SK-N-SH treated with all-trans-retinoic acid at 6 μM for 48 hours (cell line): ENCODE measurements around the gene MIR17HG.

Experiments used
- ATAC-seq: fragments of 200-7000 bp; cut with Tn5 transposase; 3 replicates; pipeline ENCODE4 v1.9.1; 2020; ENCODE audit warnings: mild to moderate bottlenecking, moderate library complexity
- CSDC2 ChIP-seq: fragments of 250-450 bp; sonication (Bioruptor Pico); IDR thresholded peaks from 2 replicates; pipeline ENCODE4 v1.5.0; 2020; ENCODE audit warnings: mild to moderate bottlenecking, moderate library complexity
- ESRRG ChIP-seq: fragments of 250-450 bp; sonication (Bioruptor Pico); IDR thresholded peaks from 2 replicates; pipeline ENCODE4 v1.6.1; 2021; ENCODE audit warnings: mild to moderate bottlenecking
- ISL1 ChIP-seq: fragments of 250-450 bp; sonication (Bioruptor Pico); IDR thresholded peaks from 2 replicates; pipeline ENCODE4 v2.1.2; 2022; ENCODE audit warnings: mild to moderate bottlenecking, moderate library complexity
- OSR1 ChIP-seq: fragments of 250-450 bp; sonication (Bioruptor Pico); IDR thresholded peaks from 2 replicates; pipeline ENCODE4 v1.8.0; 2022; ENCODE audit warnings: moderate library complexity, mild to moderate bottlenecking, inconsistent platforms
- PPARA ChIP-seq: fragments of 250-450 bp; sonication (Bioruptor Pico); IDR thresholded peaks from 2 replicates; pipeline ENCODE4 v1.5.0; 2020; ENCODE audit warnings: mild to moderate bottlenecking, borderline replicate concordance
- RARB ChIP-seq: fragments of 250-450 bp; sonication (Bioruptor Pico); IDR thresholded peaks from 2 replicates; pipeline ENCODE4 v1.8.0; 2021; ENCODE audit warnings: mild to moderate bottlenecking, moderate library complexity
- TOX ChIP-seq: fragments of 250-450 bp; sonication (Bioruptor Pico); IDR thresholded peaks from 2 replicates; pipeline ENCODE4 v1.8.0; 2021; ENCODE audit warnings: mild to moderate bottlenecking, moderate library complexity, borderline replicate concordance
- ZC3H10 ChIP-seq: fragments of 250-450 bp; sonication (Bioruptor Pico); IDR thresholded peaks from 2 replicates; pipeline ENCODE4 v1.5.1; 2021; ENCODE audit warnings: mild to moderate bottlenecking, moderate library complexity
- ZFP30 ChIP-seq: fragments of 450-650 bp; formaldehyde crosslinking; IDR thresholded peaks from 2 replicates; pipeline ENCODE4 v1.5.0; 2022; ENCODE audit warnings: mild to moderate bottlenecking, moderate library complexity
- ZNF565 ChIP-seq: fragments of 450-650 bp; formaldehyde crosslinking; conservative IDR thresholded peaks from 2 replicates; pipeline ENCODE4 v1.5.0; 2020; ENCODE audit warnings: low read depth, mild to moderate bottlenecking, moderate library complexity
- ZNF70 ChIP-seq: fragments of 450-650 bp; formaldehyde crosslinking; IDR thresholded peaks from 2 replicates; pipeline ENCODE4 v1.5.0; 2020; ENCODE audit warnings: mild to moderate bottlenecking, moderate library complexity
- ZNF8 ChIP-seq: fragments of 450-650 bp; formaldehyde crosslinking; IDR thresholded peaks from 2 replicates; pipeline ENCODE4 v1.5.0; 2020; ENCODE audit warnings: mild to moderate bottlenecking, moderate library complexity
- TF ChIP-seq, protein P1 (sequence below): fragments of 250-450 bp; sonication (Bioruptor Pico); IDR thresholded peaks from 2 replicates; pipeline ENCODE4 v1.8.0; 2020; ENCODE audit warnings: mild to moderate bottlenecking, moderate library complexity, borderline replicate concordance
- TF ChIP-seq, protein P2 (sequence below): fragments of 250-450 bp; sonication (Bioruptor Pico); IDR thresholded peaks from 2 replicates; pipeline ENCODE4 v1.5.1; 2021; ENCODE audit warnings: mild to moderate bottlenecking, moderate library complexity
- TF ChIP-seq, protein P3 (sequence below): fragments of 250-450 bp; sonication (Bioruptor Pico); IDR thresholded peaks from 2 replicates; pipeline ENCODE4 v1.5.1; 2020; ENCODE audit warnings: low read depth, mild to moderate bottlenecking, moderate library complexity
- TF ChIP-seq, protein P4 (sequence below): fragments of 250-450 bp; sonication (Bioruptor Pico); IDR thresholded peaks from 2 replicates; pipeline ENCODE4 v1.5.0; 2020; ENCODE audit warnings: mild to moderate bottlenecking, moderate library complexity

Gene MIR17HG

DNA sequence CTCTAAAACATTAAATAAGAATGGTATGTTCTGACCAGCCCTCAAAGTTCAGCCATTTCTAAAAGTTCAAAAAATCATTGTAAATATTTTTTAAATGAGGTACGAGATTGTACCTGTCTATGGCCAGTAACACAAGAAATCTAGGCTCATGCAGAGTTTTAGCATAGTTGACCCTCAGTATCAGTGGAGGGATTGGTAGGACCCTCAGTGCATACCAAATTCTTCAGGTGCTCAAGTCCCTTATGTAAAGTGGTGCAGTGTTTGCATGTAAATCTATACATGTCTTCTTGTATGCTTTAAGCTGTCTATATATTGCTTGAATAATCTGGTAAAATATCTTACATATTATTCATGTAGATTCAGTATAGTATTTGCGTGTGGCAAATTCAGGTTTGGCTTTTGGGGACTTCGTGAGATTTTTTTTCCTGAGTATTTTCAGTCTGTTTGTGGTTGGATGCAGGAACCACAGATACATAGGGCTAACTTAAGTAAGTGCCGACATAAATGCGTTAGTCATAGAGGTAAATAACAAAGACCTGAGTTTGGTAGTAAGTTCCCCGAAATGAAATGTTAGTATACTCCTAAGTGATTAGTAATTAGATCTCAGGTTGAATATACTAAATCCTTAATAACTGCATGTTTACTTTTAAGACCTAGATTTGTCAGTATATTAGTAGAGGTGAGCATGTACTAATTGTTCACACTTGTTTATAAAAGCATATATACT, 7.8 kb downstream of the MIR17HG start:
- TF ChIP-seq ZC3H10 (no peak), ISL1 (CRISPR knock-in tag) (no peak), ZNF8 (CRISPR knock-in tag) (no peak), CSDC2 (CRISPR knock-in tag) (no peak), PPARA (CRISPR knock-in tag) (no peak)
- TF ChIP-seq, protein P1, sequence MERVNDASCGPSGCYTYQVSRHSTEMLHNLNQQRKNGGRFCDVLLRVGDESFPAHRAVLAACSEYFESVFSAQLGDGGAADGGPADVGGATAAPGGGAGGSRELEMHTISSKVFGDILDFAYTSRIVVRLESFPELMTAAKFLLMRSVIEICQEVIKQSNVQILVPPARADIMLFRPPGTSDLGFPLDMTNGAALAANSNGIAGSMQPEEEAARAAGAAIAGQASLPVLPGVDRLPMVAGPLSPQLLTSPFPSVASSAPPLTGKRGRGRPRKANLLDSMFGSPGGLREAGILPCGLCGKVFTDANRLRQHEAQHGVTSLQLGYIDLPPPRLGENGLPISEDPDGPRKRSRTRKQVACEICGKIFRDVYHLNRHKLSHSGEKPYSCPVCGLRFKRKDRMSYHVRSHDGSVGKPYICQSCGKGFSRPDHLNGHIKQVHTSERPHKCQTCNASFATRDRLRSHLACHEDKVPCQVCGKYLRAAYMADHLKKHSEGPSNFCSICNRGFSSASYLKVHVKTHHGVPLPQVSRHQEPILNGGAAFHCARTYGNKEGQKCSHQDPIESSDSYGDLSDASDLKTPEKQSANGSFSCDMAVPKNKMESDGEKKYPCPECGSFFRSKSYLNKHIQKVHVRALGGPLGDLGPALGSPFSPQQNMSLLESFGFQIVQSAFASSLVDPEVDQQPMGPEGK (CRISPR knock-in tag) = no peak
- ATAC-seq = no peak

DNA sequence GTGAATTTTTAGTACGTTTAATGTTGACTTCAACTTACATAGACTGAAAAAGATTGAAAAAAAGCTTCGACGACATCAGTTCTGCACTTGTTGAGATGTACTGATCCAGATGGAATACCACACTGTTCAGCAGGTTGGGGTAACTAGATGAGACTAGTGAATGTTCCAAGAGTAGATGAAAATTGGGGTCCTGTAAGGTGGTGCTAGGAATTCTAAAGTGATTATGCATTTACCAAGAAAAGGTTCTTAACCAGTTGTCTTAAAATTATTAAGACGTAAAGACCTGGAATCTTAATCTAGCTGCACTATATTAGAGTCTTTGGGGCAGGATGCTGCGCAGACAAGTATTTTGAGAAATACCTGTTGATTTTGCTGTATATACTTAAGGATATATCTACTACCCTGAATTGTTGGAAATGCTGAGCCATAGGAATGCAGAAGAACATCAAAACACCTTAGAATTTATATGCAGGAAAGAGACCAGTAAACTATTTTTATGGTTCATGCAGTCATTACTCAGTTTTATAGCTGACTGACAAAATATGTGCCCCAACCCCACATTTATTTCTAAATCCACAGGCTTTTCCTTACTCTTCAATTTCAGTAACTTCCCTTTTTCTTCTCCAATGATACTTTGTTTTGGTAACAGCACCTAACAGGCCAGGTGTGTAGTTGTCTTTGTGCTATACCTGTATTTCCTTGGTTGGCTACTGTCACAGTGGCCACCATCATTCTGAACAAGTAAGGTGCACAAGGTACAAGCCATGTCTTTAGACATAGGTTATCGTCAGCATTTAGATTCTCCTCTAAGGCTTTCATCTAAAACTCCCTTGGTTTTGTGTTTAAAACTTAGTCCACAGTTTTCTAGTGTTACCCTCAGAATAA, 8.6 kb downstream of the MIR17HG start:
- ATAC-seq = no peak
- no peak for TF ChIP-seq TOX (CRISPR knock-in tag)
- TF ChIP-seq, protein P1 (CRISPR knock-in tag) = no peak
- TF ChIP-seq, protein P2, sequence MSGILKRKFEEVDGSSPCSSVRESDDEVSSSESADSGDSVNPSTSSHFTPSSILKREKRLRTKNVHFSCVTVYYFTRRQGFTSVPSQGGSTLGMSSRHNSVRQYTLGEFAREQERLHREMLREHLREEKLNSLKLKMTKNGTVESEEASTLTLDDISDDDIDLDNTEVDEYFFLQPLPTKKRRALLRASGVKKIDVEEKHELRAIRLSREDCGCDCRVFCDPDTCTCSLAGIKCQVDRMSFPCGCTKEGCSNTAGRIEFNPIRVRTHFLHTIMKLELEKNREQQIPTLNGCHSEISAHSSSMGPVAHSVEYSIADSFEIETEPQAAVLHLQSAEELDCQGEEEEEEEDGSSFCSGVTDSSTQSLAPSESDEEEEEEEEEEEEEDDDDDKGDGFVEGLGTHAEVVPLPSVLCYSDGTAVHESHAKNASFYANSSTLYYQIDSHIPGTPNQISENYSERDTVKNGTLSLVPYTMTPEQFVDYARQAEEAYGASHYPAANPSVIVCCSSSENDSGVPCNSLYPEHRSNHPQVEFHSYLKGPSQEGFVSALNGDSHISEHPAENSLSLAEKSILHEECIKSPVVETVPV = no peak
- TF ChIP-seq, protein P3, sequence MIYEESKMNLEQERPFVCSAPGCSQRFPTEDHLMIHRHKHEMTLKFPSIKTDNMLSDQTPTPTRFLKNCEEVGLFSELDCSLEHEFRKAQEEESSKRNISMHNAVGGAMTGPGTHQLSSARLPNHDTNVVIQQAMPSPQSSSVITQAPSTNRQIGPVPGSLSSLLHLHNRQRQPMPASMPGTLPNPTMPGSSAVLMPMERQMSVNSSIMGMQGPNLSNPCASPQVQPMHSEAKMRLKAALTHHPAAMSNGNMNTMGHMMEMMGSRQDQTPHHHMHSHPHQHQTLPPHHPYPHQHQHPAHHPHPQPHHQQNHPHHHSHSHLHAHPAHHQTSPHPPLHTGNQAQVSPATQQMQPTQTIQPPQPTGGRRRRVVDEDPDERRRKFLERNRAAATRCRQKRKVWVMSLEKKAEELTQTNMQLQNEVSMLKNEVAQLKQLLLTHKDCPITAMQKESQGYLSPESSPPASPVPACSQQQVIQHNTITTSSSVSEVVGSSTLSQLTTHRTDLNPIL = no peak
- TF ChIP-seq ISL1 (CRISPR knock-in tag) = no peak
- TF ChIP-seq ESRRG (CRISPR knock-in tag) = no peak
- no peak for TF ChIP-seq ZC3H10
- no peak for TF ChIP-seq ZFP30
- TF ChIP-seq ZNF565 = no peak

DNA sequence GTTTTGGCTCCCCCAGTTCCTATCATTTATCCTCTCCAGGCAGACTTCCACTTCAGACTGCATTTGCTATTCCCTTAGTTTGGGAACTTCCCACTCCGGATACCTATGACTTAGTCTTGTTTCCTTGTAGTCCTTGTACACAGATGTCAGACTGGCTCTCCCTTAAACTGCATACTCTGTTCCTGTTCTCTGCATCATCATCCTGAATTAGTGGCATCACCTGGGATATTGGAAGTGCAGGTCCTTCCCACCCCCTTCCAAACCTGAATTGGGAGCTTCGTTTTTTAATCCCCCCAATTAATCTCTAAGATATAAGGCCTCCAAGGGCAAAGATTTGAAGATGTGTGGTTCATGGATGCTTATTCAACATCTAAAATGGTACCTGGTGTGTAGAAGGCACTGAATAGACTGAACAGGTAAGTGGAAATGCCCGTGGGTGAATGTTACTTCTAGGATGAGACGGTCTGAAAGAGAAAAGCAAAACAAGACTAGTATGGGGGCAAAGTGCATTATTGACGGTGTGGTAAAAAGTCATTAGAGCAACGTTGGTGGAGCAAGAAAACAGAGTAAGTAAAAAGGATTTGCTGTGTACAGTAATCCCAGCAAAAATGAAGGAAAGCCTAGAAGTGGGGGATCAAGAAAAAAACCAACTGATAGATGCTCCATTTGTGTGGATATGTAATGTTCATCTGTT, 9.6 kb downstream of the MIR17HG start:
- TF ChIP-seq ISL1 (CRISPR knock-in tag) = no peak
- no peak for TF ChIP-seq RARB
- no peak for TF ChIP-seq ZNF70 (CRISPR knock-in tag)
- no peak for TF ChIP-seq OSR1 (CRISPR knock-in tag)
- TF ChIP-seq ZFP30 = no peak
- TF ChIP-seq, protein P2 = no peak
- TF ChIP-seq TOX (CRISPR knock-in tag) = no peak
- TF ChIP-seq, protein P1 (CRISPR knock-in tag) = no peak
- TF ChIP-seq ZNF8 (CRISPR knock-in tag) = no peak
- TF ChIP-seq, protein P4, sequence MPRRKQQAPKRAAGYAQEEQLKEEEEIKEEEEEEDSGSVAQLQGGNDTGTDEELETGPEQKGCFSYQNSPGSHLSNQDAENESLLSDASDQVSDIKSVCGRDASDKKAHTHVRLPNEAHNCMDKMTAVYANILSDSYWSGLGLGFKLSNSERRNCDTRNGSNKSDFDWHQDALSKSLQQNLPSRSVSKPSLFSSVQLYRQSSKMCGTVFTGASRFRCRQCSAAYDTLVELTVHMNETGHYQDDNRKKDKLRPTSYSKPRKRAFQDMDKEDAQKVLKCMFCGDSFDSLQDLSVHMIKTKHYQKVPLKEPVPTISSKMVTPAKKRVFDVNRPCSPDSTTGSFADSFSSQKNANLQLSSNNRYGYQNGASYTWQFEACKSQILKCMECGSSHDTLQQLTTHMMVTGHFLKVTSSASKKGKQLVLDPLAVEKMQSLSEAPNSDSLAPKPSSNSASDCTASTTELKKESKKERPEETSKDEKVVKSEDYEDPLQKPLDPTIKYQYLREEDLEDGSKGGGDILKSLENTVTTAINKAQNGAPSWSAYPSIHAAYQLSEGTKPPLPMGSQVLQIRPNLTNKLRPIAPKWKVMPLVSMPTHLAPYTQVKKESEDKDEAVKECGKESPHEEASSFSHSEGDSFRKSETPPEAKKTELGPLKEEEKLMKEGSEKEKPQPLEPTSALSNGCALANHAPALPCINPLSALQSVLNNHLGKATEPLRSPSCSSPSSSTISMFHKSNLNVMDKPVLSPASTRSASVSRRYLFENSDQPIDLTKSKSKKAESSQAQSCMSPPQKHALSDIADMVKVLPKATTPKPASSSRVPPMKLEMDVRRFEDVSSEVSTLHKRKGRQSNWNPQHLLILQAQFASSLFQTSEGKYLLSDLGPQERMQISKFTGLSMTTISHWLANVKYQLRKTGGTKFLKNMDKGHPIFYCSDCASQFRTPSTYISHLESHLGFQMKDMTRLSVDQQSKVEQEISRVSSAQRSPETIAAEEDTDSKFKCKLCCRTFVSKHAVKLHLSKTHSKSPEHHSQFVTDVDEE (CRISPR knock-in tag) = no peak
- TF ChIP-seq CSDC2 (CRISPR knock-in tag) = no peak
- TF ChIP-seq ESRRG (CRISPR knock-in tag) = no peak
- TF ChIP-seq, protein P3 = no peak
- no peak for TF ChIP-seq PPARA (CRISPR knock-in tag)
- no peak for TF ChIP-seq ZC3H10
- no peak for ATAC-seq
